Spinal cord (tissue), 10 donors: ENCODE results near the gene DYNLL1. TPM values are rescaled to one million over a fixed set of nuclear protein-coding genes. Genes with fewer than 3 reads are reported as not detected.

ENCODE experiments used
- DNase-seq, 6 donors: peaks; one replicate each; pipeline versions ENCODE4 v3.0.0 to v3.0.0-alpha.2; 2013 to 2015; ENCODE audit warnings: low spot score in 6 of 6, low read depth in 4 of 6
- H3K27ac ChIP-seq: one replicate; pipeline ENCODE4 v1.5.1; 2013; ENCODE audit warnings: low read depth, low read length, control low read depth
- H3K27me3 ChIP-seq: one replicate; pipeline ENCODE4 v1.6.1; 2013; ENCODE audit warnings: low read length; ENCODE audit not compliant: control insufficient read depth, insufficient read depth
- H3K36me3 ChIP-seq: one replicate; pipeline ENCODE4 v1.6.1; 2013; ENCODE audit warnings: low read length; ENCODE audit not compliant: control insufficient read depth, insufficient read depth
- H3K4me1 ChIP-seq: one replicate; pipeline ENCODE4 v1.6.1; 2013; ENCODE audit warnings: low read length; ENCODE audit not compliant: control insufficient read depth, insufficient read depth
- H3K4me3 ChIP-seq: one replicate; pipeline ENCODE4 v1.5.1; 2013; ENCODE audit warnings: low read depth, low read length, control low read depth
- H3K9me3 ChIP-seq: one replicate; pipeline ENCODE4 v1.6.1; 2013; ENCODE audit warnings: low read length; ENCODE audit not compliant: control insufficient read depth, insufficient read depth
- WGBS: methylation state at CpG from one replicate; pipeline ENCODE4 v1.1.5; 2013; ENCODE audit warnings: missing lambda C conversion rate; ENCODE audit not compliant: insufficient coverage; 5-methylcytosine and 5-hydroxymethylcytosine counted together
- polyA plus RNA-seq, 2 donors: library from polyadenylated mRNA; unstranded; fragments of 120-200 nt; gene quantifications; one replicate each; pipeline ENCODE4 v1.2.1, GENCODE V29; 2013; ENCODE audit not compliant: insufficient read length in 2 of 2
- total RNA-seq, 2 donors: library from RNA; depleted of rRNA in 1 of 2; stranded (reverse); fragments of 120-200 nt in 1 of 2; fragments of >200 nt in 1 of 2; gene quantifications; one replicate each; pipeline versions ENCODE4 v1.2.3 to v1.2.4, GENCODE V29; 2013 to 2014
- donor health status: healthy.

The DYNLL1 gene
- total and polyA plus RNA-seq, 4 donors: 357 to 871 (median 590) TPM

DNA sequence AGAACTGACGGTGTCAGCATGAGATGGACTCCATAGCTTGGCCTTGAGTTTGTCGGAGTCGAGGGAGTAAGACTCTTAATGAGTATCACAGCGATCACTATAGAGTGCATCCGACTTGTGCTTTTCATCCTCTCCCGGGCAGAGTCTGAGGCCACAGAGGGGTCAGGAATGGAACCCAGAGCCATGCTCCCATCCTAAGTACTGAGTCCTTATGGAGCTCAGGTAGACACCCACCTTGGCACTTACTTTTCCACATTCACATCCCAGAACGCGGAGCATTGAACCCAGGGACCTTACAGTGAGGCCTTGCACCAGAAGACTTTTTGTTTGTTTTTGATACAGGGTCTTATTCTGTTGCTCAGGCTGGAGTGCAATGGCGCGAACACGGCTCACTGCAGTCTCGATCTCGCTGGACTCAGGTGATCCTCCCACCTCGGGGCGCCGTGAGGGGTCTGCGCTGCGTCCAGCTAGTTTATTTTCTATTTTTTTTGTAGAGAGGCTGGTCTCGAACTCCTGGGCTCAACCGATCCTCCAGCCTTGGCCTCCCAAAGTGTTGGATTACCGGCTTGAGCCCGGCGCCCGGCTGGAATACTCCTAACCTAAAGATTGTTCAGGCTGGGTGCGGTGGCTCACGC lies 25.6 kb upstream of the DYNLL1 start:
- peak overlapping the region; percentile 92 for H3K27ac ChIP-seq
- H3K4me1 ChIP-seq: peaks cover 35% of the 10 kb centered on the region
- 58% methylated on average over 18 of the region's 26 CpGs for WGBS
- no peaks in the 10 kb centered on the region for H3K9me3 ChIP-seq
- no peak for DNase-seq
- H3K27me3 ChIP-seq: no peaks in the 10 kb centered on the region
- peak overlapping the region; percentile 76 for H3K4me3 ChIP-seq
- H3K36me3 ChIP-seq: peaks cover 17% of the 10 kb centered on the region

DNA sequence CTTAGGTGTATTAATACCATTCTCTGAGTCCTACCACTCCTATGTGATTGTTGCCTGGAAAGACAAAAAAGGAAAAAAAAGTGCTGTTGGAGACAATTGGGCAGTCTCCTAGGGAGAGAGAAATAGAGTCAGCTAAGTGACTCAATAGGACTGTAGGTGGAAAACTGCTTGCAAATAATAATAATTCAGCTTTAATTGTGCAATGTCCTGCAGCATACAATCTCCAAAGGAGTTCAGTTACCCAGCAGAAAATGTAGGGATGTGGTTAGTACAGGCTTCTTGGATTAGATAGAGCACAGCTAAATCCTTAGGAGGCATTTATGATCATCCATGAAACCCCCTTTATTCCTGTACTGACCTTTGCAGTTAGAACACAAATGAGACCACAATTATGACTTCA lies 23.4 kb upstream of the DYNLL1 start:
- no peak for DNase-seq
- Histone ChIP-seq H3K27ac (no peak overlapping the region), H3K4me3 (no peak overlapping the region)

DNA sequence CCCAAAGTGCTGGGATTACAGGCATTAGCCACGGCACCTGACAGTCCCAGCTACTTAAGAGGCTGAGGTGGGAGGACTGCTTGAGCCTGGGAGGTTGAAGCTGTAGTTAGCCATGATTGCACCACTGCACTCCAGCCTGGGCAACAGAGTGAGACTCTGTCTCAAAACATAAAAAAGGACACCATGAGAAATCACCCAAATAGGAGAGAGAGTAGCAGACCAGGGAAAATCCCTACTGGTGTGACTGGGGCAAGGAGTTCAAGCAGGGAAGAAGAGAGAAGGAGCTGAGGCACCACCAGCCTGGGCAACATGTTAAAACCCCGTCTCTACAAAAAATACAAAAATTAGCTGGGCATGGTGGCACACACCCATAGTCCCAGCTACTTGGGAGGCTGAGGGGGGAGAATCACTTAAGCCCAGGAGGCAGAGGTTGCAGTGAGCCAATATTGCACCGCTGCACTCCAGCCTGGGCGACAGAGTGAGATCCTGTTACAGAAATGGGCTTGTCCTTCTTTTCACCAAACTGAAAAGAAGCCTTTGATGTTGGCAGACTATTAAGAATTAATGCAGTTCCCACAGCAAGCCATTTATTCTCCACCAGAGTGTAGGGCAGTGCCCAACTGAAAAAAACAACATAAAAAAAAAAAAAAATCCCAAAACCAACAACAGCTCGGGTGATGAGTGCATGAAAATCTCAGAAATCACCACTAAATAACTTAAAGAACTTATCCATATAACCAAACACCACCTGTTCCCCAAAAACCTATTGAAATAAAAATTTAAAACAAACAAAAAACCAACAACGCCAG lies 21.9 kb upstream of the DYNLL1 start:
- H3K4me3 ChIP-seq: no peak overlapping the region
- no peak overlapping the region for H3K27ac ChIP-seq
- H3K9me3 ChIP-seq: no peaks in the 10 kb centered on the region
- no peaks in the 10 kb centered on the region for H3K27me3 ChIP-seq
- H3K36me3 ChIP-seq: no peaks in the 10 kb centered on the region
- WGBS: 86% methylated on average over 2 of the region's 6 CpGs
- DNase-seq: no peak
- H3K4me1 ChIP-seq: peaks cover 13% of the 10 kb centered on the region

More for the DNA sequence above, 23.4 kb upstream of the DYNLL1 start:
- peaks cover 23% of the 10 kb centered on the region for H3K4me1 ChIP-seq
- no peaks in the 10 kb centered on the region for H3K27me3 ChIP-seq
- no peaks in the 10 kb centered on the region for H3K36me3 ChIP-seq
- no peaks in the 10 kb centered on the region for H3K9me3 ChIP-seq

DNA sequence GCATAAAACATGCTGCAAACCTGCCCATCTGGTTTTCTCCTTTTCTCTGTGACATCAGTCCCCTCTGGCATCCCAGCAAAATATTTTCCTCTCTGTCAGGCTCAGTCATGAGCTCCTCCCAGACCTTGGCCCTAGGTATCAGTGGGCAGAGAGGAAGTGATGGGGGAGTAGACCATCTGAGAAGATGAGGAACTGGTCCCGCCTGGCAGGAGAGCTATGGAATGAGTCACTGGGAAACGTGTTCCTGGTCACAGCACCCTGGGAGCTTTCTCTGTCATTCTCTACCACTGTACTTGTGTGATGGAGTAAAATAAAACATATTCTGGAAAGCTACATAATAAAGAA lies 21.3 kb upstream of the DYNLL1 start:
- DNase-seq: no peak
- Histone ChIP-seq H3K4me3 (no peak overlapping the region), H3K9me3 (no peaks in the 10 kb centered on the region), H3K27me3 (no peaks in the 10 kb centered on the region), H3K4me1 (peaks cover 15% of the 10 kb centered on the region), H3K27ac (no peak overlapping the region), H3K36me3 (no peaks in the 10 kb centered on the region)
- no CpG with 5 or more reads among the region's 2 CpGs for WGBS

DNA sequence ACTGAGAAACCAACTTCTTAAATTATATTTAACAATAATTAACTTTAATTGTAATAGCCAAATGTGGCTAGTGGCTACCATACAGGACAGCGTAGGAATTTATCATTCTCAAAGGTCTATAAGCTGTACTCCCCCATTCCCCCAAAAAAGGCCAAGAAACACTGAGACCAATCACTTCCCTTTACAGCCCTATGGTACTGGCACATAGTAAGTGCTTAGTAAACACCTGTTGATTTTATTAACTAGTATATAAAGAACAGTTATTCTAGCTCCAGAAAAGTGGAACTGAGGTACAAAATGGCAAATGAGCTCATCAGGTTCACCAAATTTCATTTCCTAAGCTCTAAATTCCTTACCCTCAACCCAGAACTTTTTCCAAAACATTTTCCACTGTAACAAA lies 20.3 kb upstream of the DYNLL1 start:
- no peaks in the 10 kb centered on the region for H3K36me3 ChIP-seq
- no CpG with 5 or more reads among the region's 1 CpG for WGBS
- H3K9me3 ChIP-seq: no peaks in the 10 kb centered on the region
- H3K27me3 ChIP-seq: no peaks in the 10 kb centered on the region
- peaks cover 8% of the 10 kb centered on the region for H3K4me1 ChIP-seq
- no peak overlapping the region for H3K27ac ChIP-seq
- DNase-seq: no peak
- no peak overlapping the region for H3K4me3 ChIP-seq

DNA sequence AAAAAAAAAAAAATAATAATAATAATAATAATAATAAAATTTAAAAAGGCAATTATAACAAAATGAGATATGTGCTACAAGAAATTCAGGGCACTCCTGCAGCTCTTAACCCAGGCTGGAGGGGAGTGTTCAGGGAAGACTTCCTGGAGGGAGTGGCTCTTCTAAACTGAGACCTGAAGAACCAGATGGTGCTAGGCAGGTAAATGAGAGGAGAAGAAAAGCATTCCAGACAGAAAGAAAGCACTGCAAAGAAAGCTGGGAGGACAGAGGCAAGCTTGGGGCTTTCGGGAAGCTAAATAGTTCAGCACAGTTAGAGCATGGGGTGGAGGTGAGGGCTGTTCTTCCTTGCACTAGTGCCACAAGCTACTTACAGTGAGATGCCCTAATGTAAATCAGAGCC lies 16.5 kb upstream of the DYNLL1 start:
- Histone ChIP-seq H3K4me3 (no peak overlapping the region), H3K27ac (peak overlapping the region; percentile 47), H3K4me1 (peaks cover 2% of the 10 kb centered on the region), H3K27me3 (no peaks in the 10 kb centered on the region), H3K36me3 (peaks cover 19% of the 10 kb centered on the region), H3K9me3 (no peaks in the 10 kb centered on the region)
- 86% methylated on average over 1 of the region's 1 CpG for WGBS
- no peak for DNase-seq

DNA sequence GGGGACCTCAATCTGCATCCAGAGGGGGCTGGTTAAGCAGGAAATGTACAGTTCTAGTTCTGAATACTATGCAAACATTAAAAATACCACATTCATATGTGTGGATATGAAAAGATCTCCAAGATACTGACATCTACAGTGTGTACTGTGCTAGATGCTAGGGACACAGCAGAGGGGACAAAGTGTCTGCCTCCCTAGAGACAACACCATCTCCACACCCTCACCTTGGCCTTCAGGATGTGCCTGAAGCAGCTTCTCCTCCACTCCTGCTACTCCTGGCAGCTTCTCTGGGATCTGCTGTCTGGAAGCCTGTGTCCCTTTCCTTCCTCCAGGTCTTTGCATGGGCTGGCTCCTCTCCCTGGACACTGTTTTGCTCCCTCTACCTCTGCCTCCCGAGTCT lies 15.7 kb upstream of the DYNLL1 start:
- Histone ChIP-seq H3K4me1 (peaks cover 2% of the 10 kb centered on the region), H3K27ac (no peak overlapping the region), H3K27me3 (no peaks in the 10 kb centered on the region), H3K4me3 (no peak overlapping the region), H3K9me3 (no peaks in the 10 kb centered on the region), H3K36me3 (peaks cover 19% of the 10 kb centered on the region)
- DNase-seq: no peak
- 86% methylated on average over 1 of the region's 1 CpG for WGBS

DNA sequence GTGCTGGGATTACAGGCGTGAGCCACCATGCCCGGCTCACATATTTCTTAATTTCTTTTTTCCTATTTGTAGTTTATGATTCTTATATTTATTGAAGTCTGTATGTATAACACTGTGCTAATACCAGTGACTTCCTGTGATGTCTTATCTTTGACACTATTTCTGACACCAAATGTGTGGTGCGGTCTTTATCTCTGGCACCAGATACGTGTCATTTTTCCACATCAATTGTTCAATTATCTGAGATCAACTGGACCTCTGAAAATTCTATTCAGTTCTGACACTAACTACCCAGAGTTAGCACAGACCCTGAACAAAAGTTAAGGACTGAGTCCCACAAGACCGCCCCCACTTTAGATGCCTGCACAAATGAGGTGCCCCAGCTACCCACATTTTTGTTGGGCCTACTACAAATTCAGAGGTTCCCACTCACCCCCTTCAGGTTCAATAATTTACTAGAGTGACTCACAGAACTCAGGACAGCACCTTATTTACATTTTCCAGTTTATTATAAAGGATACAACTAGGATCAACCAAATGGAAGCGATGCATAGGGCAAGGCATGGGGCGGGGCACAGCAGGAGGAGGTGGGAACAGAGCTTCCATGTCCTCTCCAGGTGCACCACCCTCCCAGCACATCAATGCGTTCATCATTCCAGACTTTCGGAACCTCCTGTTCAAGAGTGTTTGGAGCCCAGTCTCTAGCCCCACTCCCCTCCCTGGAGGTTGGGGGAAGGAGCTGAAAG lies 14.7 kb upstream of the DYNLL1 start:
- H3K9me3 ChIP-seq: no peaks in the 10 kb centered on the region
- no peaks in the 10 kb centered on the region for H3K27me3 ChIP-seq
- peaks cover 19% of the 10 kb centered on the region for H3K36me3 ChIP-seq
- no peak overlapping the region for H3K27ac ChIP-seq
- 89% methylated on average over 3 of the region's 9 CpGs for whole genome bisulfite sequencing
- H3K4me3 ChIP-seq: no peak overlapping the region
- peaks cover 2% of the 10 kb centered on the region for H3K4me1 ChIP-seq
- DNase-seq: no peak

DNA sequence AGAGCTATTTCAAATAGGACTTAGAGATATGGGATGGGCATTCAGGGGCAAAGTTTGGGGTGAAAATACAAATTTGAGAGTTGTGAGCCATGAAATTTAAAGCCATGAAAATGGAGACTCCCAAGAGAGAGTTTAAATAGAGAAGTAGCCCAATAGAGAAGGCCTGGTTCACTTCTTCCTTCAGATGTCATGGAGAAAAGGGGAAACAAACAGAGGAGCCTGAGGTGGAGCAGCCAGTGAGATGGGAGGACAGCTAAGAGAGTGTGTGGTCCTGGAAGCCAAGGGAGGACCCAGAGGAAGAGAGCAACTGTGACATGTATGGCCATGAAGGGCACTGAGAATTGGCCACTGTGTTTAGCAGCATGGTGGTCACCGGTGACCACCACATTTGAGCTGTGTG lies 12.3 kb upstream of the DYNLL1 start:
- H3K27me3 ChIP-seq: no peaks in the 10 kb centered on the region
- H3K36me3 ChIP-seq: peaks cover 26% of the 10 kb centered on the region
- H3K4me3 ChIP-seq: no peak overlapping the region
- DNase-seq: no peak
- H3K4me1 ChIP-seq: peaks cover 8% of the 10 kb centered on the region
- H3K27ac ChIP-seq: no peak overlapping the region
- WGBS: 100% methylated on average over 1 of the region's 1 CpG
- no peaks in the 10 kb centered on the region for H3K9me3 ChIP-seq
